AG10803 (cell line): Measurements from ENCODE around the gene ASPHD1.

Source experiments
- DNase-seq: peaks from one replicate; pipeline ENCODE4 v3.0.0; 2010; ENCODE audit warnings: low read depth
- H3K4me3 ChIP-seq: 2 replicates; pipeline ENCODE4 v1.5.1; 2011; ENCODE audit warnings: mild to moderate bottlenecking, low read length, control low read depth
- CTCF ChIP-seq: conservative IDR thresholded peaks from 2 replicates; pipeline ENCODE4 v1.5.1; 2011; ENCODE audit warnings: mild to moderate bottlenecking, low read length, control low read depth, inconsistent platforms

ASPHD1 gene

GRCh38 chr16:29900888-29901606, 759 bp downstream of the ASPHD1 start:
- DNase-seq = peak; percentile 6
- peak overlapping the region; percentile 82 for H3K4me3 ChIP-seq

GRCh38 chr16:29901607-29901945, 1.3 kb downstream of the ASPHD1 start:
- DNase-seq = no peak
- TF ChIP-seq CTCF = no peak
- H3K4me3 ChIP-seq = peak overlapping the region; percentile 82

More at GRCh38 chr16:29900888-29901606, 759 bp downstream of the ASPHD1 start:
- TF ChIP-seq CTCF = no peak

- H3K4me3 ChIP-seq = no peak overlapping the region
- no peak for TF ChIP-seq CTCF
- no peak for DNase-seq
These were observed 3.3 kb downstream of the ASPHD1 start for GRCh38 chr16:29903590-29903989.

GRCh38 chr16:29904947-29905346, 4.7 kb downstream of the ASPHD1 start:
- DNase-seq = no peak
- H3K4me3 ChIP-seq = no peak overlapping the region
- no peak for TF ChIP-seq CTCF

GRCh38 chr16:29905668-29906067, 5.4 kb downstream of the ASPHD1 start:
- TF ChIP-seq CTCF = no peak
- no peak overlapping the region for H3K4me3 ChIP-seq
- no peak for DNase-seq

GRCh38 chr16:29906520-29907244, 6.4 kb downstream of the ASPHD1 start:
- no peak overlapping the region for H3K4me3 ChIP-seq
- no peak for TF ChIP-seq CTCF
- no peak for DNase-seq

- H3K4me3 ChIP-seq = no peak overlapping the region
- no peak for TF ChIP-seq CTCF
- DNase-seq = no peak
These were observed 7.7 kb downstream of the ASPHD1 start for GRCh38 chr16:29907973-29908372.
